HG03095 (cell line): ENCODE measurements around the gene AGTRAP.
A peak's percentile ranks its signal among the peaks of the same experiment; 100 is the strongest.

Experiments used
- ATAC-seq: cut with Tn5 transposase; IDR thresholded peaks from one replicate; pipeline ENCODE4 v1.9.1; 2021; ENCODE audit warnings: moderate library complexity; ENCODE audit not compliant: unreplicated experiment

The AGTRAP gene, protein sequence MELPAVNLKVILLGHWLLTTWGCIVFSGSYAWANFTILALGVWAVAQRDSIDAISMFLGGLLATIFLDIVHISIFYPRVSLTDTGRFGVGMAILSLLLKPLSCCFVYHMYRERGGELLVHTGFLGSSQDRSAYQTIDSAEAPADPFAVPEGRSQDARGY

DNA sequence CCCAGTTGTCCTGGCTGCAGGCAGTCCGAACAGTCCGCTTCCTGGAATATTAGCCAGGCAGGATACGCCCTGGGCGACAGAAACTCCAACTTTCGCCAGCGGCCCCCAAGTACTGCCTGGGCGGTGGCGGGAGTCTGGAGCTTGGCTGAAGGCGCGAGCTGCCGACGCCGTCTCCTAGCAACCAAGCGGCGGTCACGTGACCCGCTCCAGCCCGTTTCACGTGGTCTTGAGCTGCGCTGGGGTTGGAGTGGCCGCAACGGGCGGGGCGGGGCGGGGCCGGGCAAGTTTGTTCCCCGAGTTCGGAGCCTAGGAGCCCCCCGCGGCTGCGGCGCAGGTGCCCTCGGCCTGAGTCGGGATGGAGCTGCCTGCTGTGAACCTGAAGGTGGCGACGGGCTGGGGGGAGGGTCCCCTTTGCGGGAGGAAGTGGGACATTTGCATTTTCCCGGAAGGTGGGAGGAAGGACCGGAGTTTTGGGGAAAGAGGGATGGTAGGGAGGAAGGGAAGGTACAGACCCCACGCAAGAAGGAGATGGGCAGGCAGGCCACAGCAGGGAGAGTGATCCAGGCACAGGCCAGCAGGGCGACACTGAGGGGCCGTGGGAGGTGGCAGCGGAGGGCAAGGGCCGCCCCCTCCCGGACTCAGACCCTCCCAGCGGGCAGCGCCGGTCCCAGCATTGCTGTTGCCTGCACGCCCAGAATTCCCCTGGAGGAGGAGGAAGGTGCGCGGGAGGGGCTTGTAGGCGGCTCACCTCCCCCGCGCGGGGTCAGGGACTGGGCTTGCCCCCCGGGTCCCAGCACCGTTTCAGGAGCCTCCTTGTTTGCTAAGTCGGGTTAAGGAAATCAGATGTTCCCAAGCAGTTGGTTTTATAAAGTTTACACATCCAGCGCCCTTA, at the start of gene AGTRAP:
TSS of gene AGTRAP (plus strand) at position 283 of the 892 bp plus-strand sequence. CDS start at position 356, 73 bp downstream.
- peak; percentile 61 for ATAC-seq

DNA sequence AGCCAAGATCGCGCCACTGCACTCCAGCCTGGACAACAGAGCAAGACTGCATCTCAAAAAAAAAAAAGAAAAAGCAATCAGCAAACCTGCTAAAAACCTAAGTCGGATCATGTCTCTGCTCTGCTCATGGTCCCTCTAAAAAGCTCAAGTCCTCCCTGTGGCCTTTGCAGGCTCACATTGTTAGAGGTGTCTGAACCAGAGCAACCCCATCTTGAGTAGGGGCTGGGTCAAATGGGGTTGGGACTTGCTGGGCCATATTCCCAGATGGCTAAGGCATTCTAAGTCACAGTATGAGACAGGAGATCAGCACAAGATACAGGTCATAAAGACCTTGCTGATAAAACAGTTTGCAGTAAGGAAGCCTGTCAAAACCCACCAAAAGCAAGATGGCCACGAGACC, 47.4 kb upstream of the AGTRAP start:
- ATAC-seq: no peak

DNA sequence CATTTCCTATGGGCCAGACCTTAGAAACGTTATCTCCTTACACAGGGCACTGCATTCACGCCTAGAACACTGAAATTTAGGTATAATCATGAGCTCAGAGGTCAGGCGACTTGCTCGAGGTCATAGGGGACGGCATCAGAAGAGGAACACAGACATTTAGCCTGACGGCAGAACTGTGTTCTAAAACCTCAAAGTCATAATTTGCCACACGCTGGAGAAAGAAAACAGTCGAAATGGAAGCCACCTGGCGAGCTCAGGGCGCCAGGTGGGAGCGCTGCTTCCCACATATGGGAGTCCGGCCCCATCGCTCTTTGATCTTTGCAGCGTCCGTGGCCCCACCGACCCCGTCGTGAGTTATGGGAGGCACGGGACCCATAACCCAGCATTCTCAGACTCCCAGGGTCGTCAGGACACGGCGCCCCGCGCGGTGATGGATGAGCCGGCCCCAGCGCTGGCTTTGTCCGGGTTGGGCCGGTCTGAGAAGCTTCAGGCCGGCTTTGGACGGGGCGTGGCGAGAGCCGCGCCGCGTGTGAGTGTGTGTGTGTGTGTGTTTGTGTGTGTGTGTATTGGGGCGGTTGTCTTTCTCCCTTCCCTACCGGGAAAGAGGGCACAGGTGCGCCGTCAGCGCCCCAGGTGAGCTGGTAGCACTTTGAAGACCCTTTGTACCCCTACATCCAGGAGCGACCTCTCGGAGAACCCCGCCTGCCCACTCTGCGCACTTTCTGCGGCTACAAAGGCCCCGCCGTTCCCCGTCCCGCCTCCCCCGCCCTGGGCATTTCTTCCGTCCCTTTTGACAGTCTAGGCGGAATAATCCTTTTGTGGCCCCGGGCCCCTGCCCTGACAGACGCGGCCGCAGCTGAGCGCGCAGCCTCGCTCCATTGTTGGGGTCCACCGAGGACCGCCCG, 45.3 kb upstream of the AGTRAP start:
- ATAC-seq: no peak

DNA sequence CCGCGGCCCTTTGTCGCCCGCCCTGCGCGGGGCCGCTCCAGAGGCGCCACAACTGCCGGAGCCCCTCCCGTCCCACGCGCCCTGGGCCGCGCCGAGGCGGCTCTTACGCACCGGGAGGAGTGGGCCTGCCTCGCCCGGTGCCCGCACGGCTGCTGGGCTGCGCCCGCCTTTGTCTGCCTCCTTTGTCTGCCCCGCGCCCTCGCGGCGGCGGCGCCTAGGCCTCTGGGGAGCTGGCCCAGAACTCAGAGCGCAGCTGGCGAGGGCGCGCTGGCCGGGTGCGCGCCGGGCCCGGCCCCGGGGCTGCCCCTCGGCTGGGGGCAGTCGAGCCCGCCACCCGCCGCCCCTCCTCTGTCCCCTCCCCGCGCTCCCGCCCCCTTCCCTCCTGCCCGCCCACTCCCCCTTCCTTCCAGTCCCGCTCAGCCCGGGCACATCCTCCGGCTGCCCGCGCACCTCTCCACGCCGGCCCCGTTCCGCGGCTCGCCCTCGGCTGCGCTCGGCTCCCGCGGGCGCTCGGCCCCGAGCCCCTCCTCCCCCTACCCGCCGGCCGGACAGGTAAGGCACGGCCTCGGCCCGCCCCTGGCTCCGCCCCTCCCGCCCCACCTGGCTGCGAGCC, 44.5 kb upstream of the AGTRAP start, which contains the start of gene DRAXIN:
TSS of gene DRAXIN (plus strand) at position 409 of the 613 bp plus-strand sequence. CDS start 14,549 bp downstream, outside the sequence.
- ATAC-seq: no peak

DNA sequence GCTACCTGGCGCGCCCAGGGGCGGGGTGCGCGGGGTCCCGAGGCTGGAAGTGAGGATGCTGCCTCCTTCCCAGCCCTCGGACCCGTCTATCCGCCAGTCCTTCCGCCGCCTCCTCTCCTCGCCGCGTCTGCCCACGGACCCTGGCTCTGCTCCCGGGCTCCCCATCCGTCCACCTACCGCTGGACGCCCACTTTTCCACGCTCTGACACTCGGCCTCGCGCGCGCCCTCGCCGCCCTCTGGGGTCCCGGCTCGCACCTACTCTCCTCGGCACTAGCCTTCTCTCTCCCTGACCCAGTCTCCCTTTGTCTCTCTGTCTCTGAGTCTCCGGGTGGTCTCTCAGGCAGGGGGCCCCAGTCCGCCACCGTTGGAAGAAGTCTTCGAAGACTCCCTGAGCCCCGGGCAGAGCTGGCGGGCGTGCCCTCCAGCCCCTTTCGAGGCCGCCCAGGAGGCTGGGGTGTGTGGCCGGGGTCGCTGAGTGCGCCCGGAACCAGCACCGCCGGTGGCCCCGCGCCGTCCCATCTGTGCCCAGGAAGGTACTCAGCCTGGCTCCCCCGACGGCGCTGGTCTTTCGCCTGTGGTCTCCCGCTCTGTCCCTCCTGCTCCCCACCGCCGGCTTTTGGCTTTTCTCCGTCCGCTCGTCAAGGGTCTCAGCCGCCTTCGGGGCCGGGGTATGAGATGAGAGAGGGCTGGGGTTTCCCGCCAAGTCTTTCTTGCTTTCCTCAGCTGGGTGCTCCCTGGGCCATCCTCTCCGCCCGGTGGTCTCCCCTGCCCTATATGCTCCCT, 43.8 kb upstream of the AGTRAP start:
- no peak for ATAC-seq

DNA sequence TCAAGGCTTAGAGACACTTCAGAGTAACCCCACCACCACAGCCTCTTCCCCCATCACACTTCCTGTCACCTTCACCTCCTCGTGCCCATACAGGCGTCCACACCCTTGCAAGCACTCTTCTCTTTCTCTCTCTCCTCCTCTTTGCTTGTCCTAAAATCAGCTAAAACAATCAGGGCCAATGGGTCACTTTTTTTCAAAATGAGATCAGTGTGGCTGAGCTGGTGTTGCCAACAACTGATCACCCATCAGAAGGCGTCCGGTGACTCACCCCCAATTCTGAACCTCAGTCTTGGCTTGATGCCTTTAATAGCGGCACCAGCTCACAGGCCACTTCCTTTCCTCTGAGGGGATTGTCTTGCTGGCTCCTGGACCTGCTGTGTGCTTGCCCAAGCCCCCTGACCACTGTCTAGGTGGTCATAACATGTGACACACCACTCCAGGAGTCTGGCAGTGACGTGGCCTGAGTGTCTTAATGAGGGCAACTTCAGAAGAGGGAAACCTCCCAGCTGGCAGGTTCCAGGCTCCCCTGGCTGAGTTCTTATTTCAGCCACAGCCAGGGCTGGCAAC, 42.8 kb upstream of the AGTRAP start:
- no peak for ATAC-seq

DNA sequence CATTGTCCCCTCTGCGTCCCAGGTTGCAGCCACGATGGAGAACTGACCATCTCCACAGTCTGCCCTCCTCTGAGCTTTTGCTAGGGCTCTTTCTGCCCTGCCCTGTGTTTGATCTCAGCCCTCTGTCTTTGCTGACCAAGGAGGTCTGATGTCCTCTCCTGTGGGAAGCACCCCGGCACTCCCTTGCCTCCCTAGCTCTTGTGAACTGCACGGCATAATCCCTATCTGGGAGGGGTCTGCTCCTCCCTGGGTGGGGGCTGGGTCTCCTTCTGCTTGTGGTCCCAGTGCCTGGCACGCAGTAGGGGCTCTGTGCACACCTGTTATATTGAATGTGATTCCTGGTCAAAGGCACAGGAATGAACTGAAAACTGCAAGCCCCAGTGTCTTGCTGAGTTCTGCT, 42.0 kb upstream of the AGTRAP start:
- no peak for ATAC-seq

DNA sequence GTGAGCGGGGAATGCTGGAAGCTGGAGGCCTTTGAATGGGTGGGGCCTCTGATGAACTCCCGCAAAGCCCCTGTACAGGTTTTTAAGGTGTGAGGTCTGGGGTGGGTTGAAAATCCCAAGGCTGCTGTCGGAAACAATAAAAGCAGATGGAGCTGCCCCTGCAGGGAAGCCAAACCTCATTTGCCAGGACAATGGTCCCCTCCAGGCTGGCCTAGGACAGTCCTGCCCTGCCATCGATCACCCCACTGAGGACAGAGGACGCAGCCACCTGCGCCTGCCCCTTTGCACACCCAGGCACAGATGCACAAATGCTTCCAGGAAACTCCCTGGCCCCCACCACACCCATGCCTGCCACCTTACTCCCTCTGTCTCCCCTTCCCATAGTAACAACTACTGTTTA, 40.1 kb upstream of the AGTRAP start:
- no peak for ATAC-seq

DNA sequence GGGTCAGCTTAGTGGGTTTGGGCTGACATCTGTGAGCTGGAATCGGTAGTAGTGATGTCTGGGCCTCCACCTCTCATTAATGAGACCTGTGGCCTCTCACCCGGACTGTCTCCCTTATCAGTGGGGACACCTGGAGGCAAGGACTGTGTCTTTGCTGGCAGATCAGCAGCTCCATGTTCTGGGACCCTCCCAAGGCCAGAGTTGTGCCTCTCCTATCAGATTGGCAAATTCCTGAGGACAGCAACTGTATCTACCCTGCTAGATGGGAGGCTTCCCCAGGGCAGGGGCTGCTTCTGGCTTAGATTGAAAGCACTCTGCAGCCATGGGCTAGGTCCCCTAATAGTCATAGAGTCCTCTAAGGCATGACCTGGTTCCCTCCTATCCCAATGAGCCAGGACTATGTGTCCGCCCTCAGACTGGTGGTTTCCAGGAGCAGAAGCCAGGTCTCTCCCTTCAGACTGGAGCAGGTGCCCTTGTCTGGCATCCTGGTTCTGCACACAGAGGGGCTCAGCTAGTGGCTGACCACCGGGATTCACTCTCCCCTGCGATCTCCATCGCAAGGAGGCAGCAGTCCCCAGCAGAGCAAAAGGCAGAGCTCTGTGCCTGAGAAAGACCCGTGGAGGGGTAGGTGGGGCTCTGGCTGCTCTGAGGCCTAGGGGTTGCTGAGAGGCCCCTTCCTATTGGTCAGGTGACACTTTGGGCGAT, 38.6 kb upstream of the AGTRAP start:
- no peak for ATAC-seq

DNA sequence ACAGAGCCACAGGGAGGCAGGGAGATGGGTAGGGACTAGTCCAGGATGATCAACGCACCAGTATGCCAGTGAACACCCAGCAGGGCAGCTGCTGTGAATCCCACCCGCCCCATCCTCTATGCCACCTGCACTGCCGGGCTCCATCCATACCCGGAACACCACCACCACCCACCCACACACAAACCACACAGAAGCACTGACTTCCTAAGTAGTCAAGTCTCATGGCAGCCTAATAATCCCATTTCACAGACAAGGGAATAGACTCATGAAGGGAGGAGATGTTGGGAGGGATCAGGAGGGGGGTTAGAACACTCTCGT, 38.1 kb upstream of the AGTRAP start:
- no peak for ATAC-seq

DNA sequence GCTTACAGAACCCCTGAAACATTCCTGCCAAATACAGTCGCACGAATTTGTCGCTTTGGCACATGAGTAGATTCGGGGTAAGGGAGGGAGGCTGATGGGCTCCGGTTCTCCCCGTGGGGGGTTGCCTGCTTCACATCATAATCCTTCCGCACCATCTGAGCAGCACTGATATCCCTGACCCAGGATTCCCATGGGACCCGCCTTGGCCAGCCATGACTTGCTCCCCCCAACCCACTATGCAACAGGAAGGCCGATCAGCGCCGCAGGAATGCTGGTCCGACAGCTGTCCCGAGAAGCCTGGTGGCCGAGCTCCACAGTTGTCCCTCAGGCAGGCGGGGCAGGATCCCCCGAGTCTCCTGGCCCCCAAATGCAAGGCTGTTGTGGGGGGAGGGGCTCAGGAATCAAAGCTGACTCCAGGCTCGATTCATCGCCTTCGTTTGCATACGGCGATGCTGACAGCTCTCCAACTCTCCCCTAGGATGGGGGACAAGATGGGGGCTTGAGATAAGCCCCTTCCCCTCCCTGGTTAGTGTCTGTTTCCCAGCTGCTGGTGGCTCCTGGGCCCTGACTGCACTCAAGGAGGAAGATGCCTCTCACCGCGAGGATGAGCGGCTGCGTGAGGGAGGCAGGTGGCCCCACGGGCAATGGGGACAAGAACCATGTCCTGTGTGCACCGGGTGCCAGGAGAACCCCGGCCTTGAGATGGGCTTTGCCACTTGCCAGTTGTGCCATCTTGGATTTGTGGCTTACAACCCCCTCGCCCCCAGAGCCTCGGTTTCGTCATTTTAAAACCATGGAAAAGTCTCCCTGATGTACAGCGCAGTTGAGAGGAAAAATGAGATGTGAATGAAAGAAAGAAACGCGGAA, 35.1 kb upstream of the AGTRAP start:
- ATAC-seq: no peak

DNA sequence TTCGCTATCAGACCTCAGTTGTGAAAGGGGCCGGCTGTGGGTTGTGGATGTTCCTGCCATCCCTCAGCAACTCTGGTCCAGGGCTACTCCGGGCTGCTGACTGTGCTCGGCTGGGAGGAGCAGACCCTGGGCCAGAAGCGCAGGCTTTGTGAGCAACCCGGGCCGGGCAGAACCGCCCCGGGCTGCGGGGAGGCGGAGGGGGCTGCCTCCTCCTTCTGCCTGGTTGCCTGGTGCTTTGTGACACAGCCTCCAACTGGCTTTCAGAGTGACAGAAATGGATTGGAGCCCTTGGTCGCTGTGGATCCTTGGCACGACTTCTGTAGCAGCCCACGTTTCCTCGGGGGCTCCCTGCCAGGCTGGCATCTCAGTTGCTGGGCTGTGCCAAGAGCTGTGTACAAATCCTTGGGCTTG, 34.4 kb upstream of the AGTRAP start:
- ATAC-seq: no peak

DNA sequence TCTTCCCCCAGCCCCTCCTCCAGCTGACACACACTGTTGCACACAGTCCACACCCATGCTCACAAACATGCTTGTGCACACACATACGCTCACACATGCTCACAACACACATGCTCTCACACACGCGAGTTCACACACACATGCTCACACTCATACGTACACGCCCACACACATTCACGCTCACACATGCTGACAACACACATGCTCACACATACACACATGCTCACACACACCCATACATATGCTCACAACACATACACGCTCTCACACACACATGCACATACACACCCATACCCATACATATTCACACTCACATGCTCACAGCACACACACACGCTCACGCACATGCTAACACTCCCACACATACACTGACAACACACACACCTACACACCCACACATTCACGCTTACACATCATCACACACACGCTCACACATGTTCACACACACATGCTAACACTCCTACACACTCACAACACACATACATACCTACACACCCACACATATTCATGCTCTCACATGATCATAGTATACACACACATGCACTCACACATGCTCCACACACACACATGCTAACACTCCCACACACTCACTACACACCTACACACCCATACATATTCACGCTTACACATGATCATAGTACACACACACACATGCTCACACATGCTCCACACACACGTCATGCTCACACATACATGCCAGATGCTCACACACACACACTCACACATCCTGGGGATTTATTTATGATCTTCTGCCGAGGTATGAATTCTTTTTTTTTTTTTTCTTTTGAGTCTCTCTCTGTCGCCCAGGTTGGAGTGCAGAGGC, 33.7 kb upstream of the AGTRAP start:
- ATAC-seq: no peak

DNA sequence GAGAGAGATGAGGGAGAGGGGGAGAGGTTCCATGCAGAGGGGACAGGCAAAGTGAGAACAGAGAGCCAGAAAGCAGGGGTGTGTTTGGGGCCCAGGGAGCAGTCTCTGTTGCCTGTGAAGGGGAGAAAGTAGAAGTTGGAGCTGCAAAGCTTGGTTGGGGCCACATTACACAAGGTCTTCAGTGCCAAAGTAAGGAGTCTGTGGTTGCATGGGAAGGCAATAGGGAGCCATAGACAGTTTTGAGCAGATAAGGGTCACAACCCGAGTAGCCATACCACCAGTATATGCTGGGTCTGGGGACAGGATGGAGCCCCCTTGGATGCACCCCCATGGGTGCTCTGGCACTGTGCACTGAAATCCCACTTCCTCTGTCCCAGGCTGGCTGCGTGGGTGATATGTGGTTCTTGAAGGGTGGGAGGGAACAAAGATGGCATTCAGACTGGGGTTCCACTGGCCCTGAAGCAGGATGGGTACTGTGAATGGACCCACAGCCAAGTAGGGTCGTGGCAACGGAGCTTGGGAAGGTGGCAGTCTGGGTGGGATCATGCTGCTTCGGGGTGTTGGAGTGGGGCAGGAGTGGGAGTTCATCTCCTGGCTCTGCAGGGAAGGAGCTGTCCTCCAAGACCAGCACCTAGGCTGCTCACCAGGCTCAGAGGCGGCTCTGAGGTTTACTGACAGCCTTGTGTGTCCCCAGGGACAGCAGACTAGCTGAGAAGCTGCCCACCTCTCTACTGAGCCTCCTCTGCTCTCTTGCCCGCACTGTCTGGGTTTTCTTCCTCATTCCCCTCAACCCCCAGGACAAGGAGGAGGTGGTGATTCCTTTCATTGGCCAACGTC, 32.4 kb upstream of the AGTRAP start:
- no peak for ATAC-seq

DNA sequence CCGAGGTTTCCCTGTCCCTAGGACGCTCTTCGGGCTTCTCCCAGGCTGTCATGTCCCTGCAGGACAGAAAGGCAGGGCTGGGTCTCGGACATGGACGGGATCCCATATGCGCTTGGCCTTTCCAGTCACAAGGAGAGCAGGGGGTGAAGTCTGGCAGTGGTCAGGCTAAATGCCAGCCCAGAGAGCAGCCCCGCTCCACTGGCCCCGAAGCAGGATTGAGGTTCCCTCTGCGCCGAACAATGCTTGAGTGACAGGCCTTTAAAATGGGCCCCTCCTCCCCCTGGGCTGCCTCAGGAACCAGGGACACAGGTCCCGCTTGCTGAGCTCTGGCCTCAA, 31.8 kb upstream of the AGTRAP start:
- no peak for ATAC-seq

DNA sequence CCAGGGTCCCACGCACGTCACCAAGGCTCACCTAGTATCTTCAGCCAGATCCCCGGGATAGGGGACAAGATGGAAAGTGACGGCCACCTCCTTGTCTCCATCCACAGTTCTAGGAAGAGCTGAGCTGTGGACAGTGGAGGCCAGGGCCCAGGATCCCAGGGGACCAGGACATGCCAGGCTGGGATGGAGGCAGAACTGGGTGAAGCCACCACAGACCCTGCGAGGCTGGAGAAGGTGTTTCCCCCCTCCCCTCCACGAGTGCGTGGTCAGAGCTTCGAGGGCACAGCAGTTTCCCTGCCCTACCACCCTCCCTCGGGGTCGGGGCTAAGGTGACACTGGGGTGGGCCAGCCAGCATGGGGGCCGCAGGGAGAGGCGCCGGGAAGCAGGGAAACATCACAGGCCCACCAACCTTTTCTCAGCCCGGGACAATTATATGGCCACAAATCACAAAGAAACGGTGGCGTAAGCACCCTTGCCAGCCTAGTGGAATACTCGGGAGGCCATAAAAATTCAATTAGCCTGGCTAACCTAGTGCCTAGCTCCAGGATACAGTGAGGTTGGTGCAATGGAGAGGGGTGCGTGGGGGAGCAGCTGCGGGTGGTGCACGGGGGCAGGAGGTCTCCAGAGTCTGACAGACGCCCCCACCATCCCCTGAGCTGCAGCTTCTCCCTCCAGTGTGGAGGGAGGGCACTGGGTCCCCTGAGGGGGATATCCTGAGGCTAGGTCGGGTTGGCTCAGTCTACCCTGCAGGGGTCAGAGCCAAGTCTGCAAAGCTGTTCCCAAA, 31.1 kb upstream of the AGTRAP start:
- no peak for ATAC-seq
